HFF-Myc (cell line): Measurements from ENCODE around the gene RUVBL2.

Experiments used
- DNase-seq: peaks from one replicate; pipeline ENCODE4 v3.0.0-alpha.2; 2011; ENCODE audit warnings: low read depth; ENCODE audit errors: extremely low read depth
- H3K4me3 ChIP-seq: replicated peaks from 2 replicates; pipeline ENCODE4 v1.5.1; 2011; ENCODE audit warnings: low read depth, mild to moderate bottlenecking, control low read depth, low read length
- TF ChIP-seq, protein P1 (sequence below): IDR thresholded peaks from 2 replicates; pipeline ENCODE4 v1.5.1; 2012; ENCODE audit warnings: mild to moderate bottlenecking, low read depth, low read length, control low read depth; ENCODE audit errors: missing control alignments

The RUVBL2 gene

DNA sequence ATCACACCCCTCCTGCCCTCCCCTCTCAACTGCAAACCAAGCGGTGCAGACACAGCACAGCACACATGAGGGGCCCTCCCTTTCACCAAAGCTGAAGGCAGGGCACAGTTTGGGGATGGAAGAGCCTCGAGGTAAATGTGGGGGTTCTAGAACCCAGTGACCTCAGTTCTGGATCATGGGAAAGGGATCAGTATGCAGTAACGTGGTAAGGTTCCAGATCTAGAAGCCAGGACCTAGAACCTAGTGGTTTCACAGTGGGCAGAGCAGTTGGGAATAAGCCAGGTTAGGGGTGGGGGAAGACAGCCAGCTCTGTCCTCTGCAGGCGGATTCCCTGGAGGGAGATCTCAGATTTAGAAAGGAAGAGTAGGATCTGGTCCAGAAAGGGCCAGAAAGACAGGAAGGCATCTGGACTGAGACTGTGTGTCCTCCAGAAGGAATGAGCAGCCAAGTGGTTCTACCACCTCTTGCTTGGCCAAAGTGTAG lies 25.5 kb upstream of the RUVBL2 start:
- TF ChIP-seq, protein P1, sequence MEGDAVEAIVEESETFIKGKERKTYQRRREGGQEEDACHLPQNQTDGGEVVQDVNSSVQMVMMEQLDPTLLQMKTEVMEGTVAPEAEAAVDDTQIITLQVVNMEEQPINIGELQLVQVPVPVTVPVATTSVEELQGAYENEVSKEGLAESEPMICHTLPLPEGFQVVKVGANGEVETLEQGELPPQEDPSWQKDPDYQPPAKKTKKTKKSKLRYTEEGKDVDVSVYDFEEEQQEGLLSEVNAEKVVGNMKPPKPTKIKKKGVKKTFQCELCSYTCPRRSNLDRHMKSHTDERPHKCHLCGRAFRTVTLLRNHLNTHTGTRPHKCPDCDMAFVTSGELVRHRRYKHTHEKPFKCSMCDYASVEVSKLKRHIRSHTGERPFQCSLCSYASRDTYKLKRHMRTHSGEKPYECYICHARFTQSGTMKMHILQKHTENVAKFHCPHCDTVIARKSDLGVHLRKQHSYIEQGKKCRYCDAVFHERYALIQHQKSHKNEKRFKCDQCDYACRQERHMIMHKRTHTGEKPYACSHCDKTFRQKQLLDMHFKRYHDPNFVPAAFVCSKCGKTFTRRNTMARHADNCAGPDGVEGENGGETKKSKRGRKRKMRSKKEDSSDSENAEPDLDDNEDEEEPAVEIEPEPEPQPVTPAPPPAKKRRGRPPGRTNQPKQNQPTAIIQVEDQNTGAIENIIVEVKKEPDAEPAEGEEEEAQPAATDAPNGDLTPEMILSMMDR = no peak
- no peak overlapping the region for H3K4me3 ChIP-seq
- no peak for DNase-seq

GRCh38 chr19:48968813-48969218 lies 24.9 kb upstream of the RUVBL2 start:
- TF ChIP-seq, protein P1 = no peak
- no peak overlapping the region for H3K4me3 ChIP-seq
- DNase-seq = no peak

GRCh38 chr19:48969276-48970138 lies 24.2 kb upstream of the RUVBL2 start:
- TF ChIP-seq, protein P1 = no peak
- DNase-seq = no peak

GRCh38 chr19:48970139-48970766 lies 23.4 kb upstream of the RUVBL2 start:
- no peak overlapping the region for H3K4me3 ChIP-seq

More at GRCh38 chr19:48969276-48970138, 24.2 kb upstream of the RUVBL2 start:
- H3K4me3 ChIP-seq = no peak overlapping the region

GRCh38 chr19:48970923-48971395 lies 22.7 kb upstream of the RUVBL2 start:
- DNase-seq = no peak
- TF ChIP-seq, protein P1 = peak; percentile 93
- H3K4me3 ChIP-seq = no peak overlapping the region

More at GRCh38 chr19:48970139-48970766, 23.4 kb upstream of the RUVBL2 start:
- no peak for DNase-seq
- TF ChIP-seq, protein P1 = no peak

GRCh38 chr19:48975947-48976847 lies 17.5 kb upstream of the RUVBL2 start:
- no peak for DNase-seq
- TF ChIP-seq, protein P1 = no peak
- H3K4me3 ChIP-seq = no peak overlapping the region
